Subcutaneous abdominal adipose tissue (tissue), 5 donors: ENCODE results near the gene STRBP.
"Not testable (repeated sequence)": the region's sequence is repeated elsewhere in the genome, so short reads cannot be mapped to it uniquely, and the experiment has no call there.

ENCODE experiments used
- H3K27ac ChIP-seq: one replicate; pipeline ENCODE4 v1.7.0; 2013; ENCODE audit warnings: low read depth, mild to moderate bottlenecking, inconsistent platforms, low read length, moderate library complexity
- H3K27me3 ChIP-seq, 5 donors: one replicate each; pipeline ENCODE4 v1.7.0; 2013; ENCODE audit warnings: low read length in 5 of 5, inconsistent platforms in 1 of 5; ENCODE audit not compliant: control insufficient read depth in 5 of 5, insufficient read depth in 4 of 5
- H3K36me3 ChIP-seq, 5 donors: one replicate each; pipeline ENCODE4 v1.7.0; 2013; ENCODE audit warnings: low read length in 5 of 5; ENCODE audit not compliant: control insufficient read depth in 5 of 5, insufficient read depth in 5 of 5
- H3K4me1 ChIP-seq, 5 donors: one replicate each; pipeline ENCODE4 v1.7.0; 2013; ENCODE audit warnings: low read length in 5 of 5, mild to moderate bottlenecking in 3 of 5, moderate library complexity in 1 of 5; ENCODE audit not compliant: control insufficient read depth in 5 of 5, insufficient read depth in 5 of 5
- H3K4me3 ChIP-seq, 5 donors: one replicate each; pipeline ENCODE4 v1.7.0; 2013; ENCODE audit warnings: low read length in 5 of 5, low read depth in 1 of 5
- H3K9ac ChIP-seq, 5 donors: one replicate each; pipeline ENCODE4 v1.7.0; 2013; ENCODE audit warnings: low read length in 5 of 5, mild to moderate bottlenecking in 4 of 5, moderate library complexity in 3 of 5
- H3K9me3 ChIP-seq, 5 donors: one replicate each; pipeline ENCODE4 v1.7.0; 2013; ENCODE audit warnings: low read length in 5 of 5; ENCODE audit not compliant: control insufficient read depth in 5 of 5
- donor health status: healthy.
- donor health status: healthy.
- donor health status: healthy.
- donor health status: healthy.
- donor health status: healthy.

Gene STRBP

DNA sequence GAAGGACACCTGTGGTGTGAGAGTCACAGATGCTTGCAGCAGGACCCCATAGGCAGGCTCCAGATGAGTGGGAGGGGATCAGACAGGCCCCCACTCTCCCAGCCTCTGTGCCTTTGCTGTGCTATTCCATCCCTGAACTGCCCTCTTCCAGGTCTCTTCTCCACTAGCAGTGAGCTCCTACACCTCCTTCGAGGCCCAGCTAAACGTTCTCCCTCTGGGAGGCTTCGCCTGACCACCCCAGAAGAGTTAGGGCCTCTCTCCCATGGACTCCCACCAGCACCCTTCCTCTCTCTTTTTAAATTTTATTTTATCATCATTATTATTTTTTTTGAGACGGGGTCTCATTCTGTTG lies 35.9 kb upstream of the STRBP start:
- Histone ChIP-seq H3K27me3 (peaks cover 0 to 10% (median 0%) of the 10 kb centered on the region in 5 donors), H3K36me3 (no peaks in the 10 kb centered on the region), H3K9me3 (no peaks in the 10 kb centered on the region)

DNA sequence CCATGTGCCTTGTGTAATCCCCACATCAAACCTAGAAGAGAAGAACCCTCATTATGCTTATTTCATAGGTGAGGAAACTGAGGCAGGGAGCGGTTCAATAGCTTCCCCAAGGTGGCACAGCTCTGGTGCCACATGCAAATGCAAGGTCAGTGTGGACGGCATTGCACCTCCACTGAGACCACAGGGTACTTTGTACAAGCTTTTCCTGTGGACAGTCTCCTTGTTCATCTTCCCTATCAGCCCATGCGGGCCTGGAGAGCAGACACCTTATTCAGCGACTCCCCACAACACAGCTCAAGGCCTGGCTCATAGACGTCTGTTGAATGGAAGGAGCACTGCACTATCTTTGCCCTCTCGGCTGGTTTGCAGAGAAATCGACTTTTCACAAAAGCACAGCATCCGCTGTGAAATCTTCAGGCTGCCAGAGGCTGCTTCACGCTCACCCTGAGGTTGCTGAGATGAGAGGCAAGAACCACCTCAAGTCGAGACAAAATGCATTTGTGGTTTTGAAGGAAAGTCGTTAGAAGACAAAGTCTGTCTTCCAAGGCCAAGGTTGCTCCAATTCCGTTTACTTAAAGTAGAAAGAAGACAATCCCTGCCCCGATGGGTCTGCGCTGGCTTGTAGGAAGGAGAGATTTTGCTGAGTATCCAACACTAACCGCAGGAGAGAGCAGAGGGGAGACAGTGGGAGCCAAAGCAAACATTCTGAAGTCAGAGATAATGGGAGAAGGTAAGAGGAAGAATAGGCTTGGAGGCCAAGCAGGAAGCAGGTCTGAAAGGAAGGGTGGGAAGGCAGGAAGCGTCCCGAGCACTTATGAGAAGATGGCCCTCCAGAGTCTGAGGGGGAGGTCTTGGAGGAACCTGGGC lies 34.2 kb upstream of the STRBP start:
- H3K4me1 ChIP-seq: peaks cover 0 to 18% (median 12%) of the 10 kb centered on the region in 5 donors
- H3K27ac ChIP-seq: no peak overlapping the region
- H3K36me3 ChIP-seq: no peaks in the 10 kb centered on the region
- no peak overlapping the region for H3K9ac ChIP-seq
- no peak overlapping the region for H3K4me3 ChIP-seq
- no peaks in the 10 kb centered on the region for H3K9me3 ChIP-seq
- H3K27me3 ChIP-seq: peaks cover 0 to 10% (median 0%) of the 10 kb centered on the region in 5 donors

More for the DNA sequence above, 35.9 kb upstream of the STRBP start:
- H3K4me3 ChIP-seq: no peak overlapping the region
- H3K4me1 ChIP-seq: peaks cover 0 to 22% (median 13%) of the 10 kb centered on the region in 5 donors
- no peak overlapping the region for H3K9ac ChIP-seq
- H3K27ac ChIP-seq: no peak overlapping the region

DNA sequence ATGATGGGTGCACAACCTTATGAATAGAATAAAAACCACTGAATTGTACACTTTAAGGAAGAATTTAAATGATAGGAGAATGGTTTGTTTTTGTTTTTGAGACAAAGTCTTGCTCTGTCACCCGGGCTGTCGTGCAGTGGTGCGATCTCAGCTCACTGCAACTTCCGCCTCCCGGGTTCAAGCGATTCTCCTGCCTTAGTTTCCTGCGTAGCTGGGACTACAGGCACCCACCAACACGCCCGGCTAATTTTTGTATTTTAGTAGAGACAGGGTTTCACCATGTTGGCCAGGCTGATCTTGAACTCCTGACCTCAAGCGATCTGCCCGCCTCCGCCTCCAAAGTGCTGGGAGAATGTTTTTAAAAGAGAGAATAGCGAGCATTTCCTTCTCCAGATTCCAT lies 33.5 kb upstream of the STRBP start:
- H3K36me3 ChIP-seq, H3K4me3 ChIP-seq, H3K27me3 ChIP-seq, H3K9me3 ChIP-seq, H3K27ac ChIP-seq, H3K9ac ChIP-seq: not testable (repeated sequence)
- peaks cover 0 to 12% (median 8%) of the 10 kb centered on the region in 5 donors for H3K4me1 ChIP-seq

DNA sequence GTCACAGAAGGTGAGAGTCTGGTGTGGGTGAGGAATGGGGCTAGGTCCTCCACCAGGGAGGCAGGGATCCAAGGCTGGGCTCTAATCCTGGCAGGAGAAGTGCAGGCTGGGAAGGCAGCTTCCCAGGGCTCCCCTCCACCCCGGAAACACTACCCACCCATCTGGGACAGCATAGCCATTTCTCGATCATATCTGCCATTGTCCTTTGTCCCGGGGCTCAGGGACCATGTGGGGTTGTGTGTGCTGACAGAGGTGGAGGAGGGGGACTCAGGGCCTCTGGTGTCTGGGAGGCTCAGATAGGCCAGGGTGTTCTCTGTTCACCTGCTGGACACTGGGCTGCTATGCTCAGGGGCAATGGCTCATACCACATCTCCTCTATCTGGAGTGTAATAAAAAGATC lies 32.2 kb upstream of the STRBP start:
- Histone ChIP-seq H3K27me3 (peaks cover 0 to 10% (median 0%) of the 10 kb centered on the region in 5 donors), H3K9me3 (no peaks in the 10 kb centered on the region), H3K36me3 (no peaks in the 10 kb centered on the region), H3K9ac (no peak overlapping the region), H3K27ac (no peak overlapping the region), H3K4me3 (no peak overlapping the region), H3K4me1 (no peaks in the 10 kb centered on the region)

DNA sequence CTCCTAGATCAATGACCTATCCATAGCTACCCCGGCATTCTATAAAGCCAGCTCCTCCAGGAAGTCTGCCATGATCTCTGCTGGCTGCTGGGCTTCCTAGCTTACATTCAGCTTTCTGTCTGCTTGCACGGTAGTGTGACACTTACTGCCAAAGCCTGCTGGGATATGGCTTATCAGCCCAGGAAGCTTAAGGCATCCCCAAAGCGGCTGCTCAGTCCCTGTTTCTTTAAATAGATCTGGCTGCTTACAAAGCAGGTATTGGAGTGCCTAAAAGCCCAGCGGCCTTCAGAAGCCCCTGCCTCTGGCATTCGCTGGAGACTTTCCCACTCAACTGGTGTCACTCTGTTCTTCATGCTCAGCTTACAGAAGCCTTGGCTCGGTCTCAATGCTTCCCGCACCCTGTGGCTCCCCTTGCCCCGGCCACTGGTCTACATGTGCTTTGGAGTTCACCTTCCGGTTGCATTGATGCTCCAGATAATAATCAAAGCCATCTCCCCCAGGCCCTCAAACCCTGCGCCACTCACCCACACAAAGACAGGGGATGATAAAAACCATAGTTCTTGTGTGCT lies 31.3 kb upstream of the STRBP start:
- Histone ChIP-seq H3K4me3 (no peak overlapping the region), H3K9me3 (no peaks in the 10 kb centered on the region), H3K36me3 (no peaks in the 10 kb centered on the region), H3K9ac (no peak overlapping the region), H3K4me1 (no peaks in the 10 kb centered on the region), H3K27me3 (peaks cover 0 to 10% (median 0%) of the 10 kb centered on the region in 5 donors), H3K27ac (no peak overlapping the region)

DNA sequence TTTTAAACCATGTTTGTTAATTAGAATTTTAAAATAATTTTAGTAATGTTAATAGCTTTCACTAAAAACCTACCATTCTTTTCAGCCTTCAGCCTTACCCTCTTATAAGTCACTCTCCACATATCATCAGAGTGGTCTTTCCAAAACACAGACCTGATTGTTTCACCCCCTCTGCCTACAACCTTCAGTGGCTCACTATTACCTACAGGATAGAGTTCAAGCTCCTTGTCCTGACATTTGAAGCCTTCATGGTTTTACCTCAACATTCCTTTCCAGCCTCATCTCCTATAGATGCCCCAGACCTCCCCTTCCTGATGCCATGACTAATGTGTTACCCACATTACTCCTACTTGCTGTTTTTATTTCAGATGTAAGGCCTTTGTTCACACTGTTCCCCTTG lies 27.8 kb upstream of the STRBP start:
- Histone ChIP-seq H3K4me3 (no peak overlapping the region), H3K4me1 (no peaks in the 10 kb centered on the region), H3K36me3 (no peaks in the 10 kb centered on the region), H3K27ac (no peak overlapping the region), H3K27me3 (peaks cover 0 to 4% (median 0%) of the 10 kb centered on the region in 5 donors), H3K9me3 (no peaks in the 10 kb centered on the region), H3K9ac (no peak overlapping the region)

DNA sequence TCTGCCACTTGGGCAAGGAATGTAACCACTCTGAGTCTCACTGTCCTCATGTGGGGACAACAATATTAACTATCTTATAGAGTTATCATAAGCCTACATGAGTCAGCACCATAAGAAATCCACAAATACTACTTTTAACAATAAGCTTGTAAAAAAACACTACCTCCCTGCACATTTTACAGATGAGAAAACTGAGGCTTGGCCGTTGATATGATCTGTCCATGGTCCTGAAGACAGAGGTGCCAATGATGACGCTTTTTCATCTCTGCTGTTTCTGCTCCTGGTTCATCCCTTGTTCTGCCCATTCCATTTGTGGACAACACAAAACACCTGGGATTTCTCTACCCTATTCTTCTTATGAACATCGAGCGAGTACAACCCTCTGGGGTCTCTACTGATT lies 23.4 kb upstream of the STRBP start:
- no peaks in the 10 kb centered on the region for H3K4me1 ChIP-seq
- no peak overlapping the region for H3K27ac ChIP-seq
- no peaks in the 10 kb centered on the region for H3K9me3 ChIP-seq
- H3K27me3 ChIP-seq: no peaks in the 10 kb centered on the region
- no peaks in the 10 kb centered on the region for H3K36me3 ChIP-seq
- H3K9ac ChIP-seq: no peak overlapping the region
- no peak overlapping the region for H3K4me3 ChIP-seq

DNA sequence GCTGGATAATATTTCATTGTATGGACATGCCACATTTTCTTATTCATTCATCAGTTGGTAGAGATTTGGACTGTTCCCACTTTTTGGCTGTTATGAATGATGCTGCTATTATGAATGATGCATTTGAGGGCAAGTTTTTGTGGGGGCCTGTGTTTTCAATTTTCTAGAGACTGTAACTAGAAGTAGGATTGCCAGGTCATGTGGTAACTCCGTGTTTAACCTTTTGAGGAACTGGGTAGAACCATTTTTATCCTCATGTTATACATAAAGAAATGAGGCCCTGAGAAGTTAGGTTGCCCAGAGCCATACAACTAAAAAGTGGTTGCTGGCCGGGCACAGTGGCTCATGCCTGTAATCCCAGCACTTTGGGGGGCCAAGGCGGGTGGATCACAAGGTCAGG lies 22.4 kb upstream of the STRBP start:
- Histone ChIP-seq H3K9ac (no peak overlapping the region), H3K4me3 (no peak overlapping the region), H3K27me3 (no peaks in the 10 kb centered on the region), H3K27ac (no peak overlapping the region), H3K4me1 (no peaks in the 10 kb centered on the region), H3K36me3 (no peaks in the 10 kb centered on the region), H3K9me3 (no peaks in the 10 kb centered on the region)

DNA sequence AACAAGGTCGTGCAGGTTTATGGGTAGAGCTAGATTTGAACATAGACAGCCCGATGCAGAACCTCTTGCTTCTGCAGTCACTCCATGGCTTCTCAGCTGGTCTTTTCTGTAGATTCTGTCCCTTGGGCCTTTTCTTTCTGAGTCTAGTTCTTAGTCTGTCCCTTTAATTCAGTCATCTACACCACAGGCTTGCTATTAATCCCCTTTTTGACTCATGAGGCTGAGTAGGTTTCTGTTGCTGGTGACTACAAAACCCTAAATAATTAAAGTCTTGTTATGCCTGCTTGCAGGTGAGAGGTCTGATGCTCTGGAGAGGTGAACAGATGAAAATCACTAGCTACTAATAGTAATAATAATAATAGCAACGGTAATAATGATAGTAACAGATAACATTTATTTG lies 19.3 kb upstream of the STRBP start:
- Histone ChIP-seq H3K9me3 (no peaks in the 10 kb centered on the region), H3K4me3 (no peak overlapping the region), H3K9ac (no peak overlapping the region), H3K27me3 (peaks cover 0 to under 1% (median 0%) of the 10 kb centered on the region in 5 donors), H3K4me1 (no peaks in the 10 kb centered on the region), H3K27ac (no peak overlapping the region), H3K36me3 (no peaks in the 10 kb centered on the region)

DNA sequence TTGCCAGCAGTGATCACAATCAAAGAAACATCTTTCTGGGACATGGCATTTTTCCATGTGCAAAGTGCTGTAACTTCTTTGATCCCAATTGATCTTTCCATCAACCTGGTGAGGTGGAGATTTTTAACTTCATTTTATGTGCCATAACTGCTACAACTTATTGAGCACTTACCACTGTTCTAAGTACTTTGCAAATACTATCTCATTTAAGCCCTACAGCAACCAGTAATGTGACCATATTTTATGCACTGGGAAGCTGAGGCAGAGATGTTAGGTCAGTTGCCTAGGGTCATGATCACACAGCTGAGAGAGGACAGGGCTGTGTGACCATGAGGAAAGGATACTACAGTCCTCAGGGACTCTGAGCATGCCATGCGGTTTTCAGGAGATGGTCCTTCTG lies 17.9 kb upstream of the STRBP start:
- no peak overlapping the region for H3K9ac ChIP-seq
- H3K4me3 ChIP-seq: no peak overlapping the region
- peaks cover 0 to 4% (median 0%) of the 10 kb centered on the region in 5 donors for H3K27me3 ChIP-seq
- H3K36me3 ChIP-seq: no peaks in the 10 kb centered on the region
- H3K27ac ChIP-seq: no peak overlapping the region
- H3K9me3 ChIP-seq: no peaks in the 10 kb centered on the region
- no peaks in the 10 kb centered on the region for H3K4me1 ChIP-seq
